DND-41 (cell line): ENCODE measurements around the gene TRAF3IP1.

Experiments
- ATAC-seq: fragments of 200-7000 bp; cut with Tn5 transposase; 3 replicates; pipeline ENCODE4 v1.9.1; 2021; ENCODE audit warnings: low read depth; ENCODE audit not compliant: insufficient read depth
- DNase-seq: peaks from one replicate; pipeline ENCODE4 v3.0.0-alpha.2; 2020
- H2AFZ ChIP-seq: 2 replicates; pipeline ENCODE4 v1.6.0; 2012; ENCODE audit warnings: low read depth, low read length
- H3K27ac ChIP-seq: 2 replicates; pipeline ENCODE4 v1.5.1; 2012; ENCODE audit warnings: low read length, inconsistent platforms
- H3K27me3 ChIP-seq: fragments of 200-600 bp; sonication (generic); 2 replicates; pipeline ENCODE4 v1.6.0; 2012; ENCODE audit warnings: low read length, mild to moderate bottlenecking, inconsistent platforms; ENCODE audit not compliant: insufficient read depth, poor library complexity
- H3K36me3 ChIP-seq: 2 replicates; pipeline ENCODE4 v1.5.1; 2012; ENCODE audit warnings: low read length, inconsistent platforms; ENCODE audit not compliant: insufficient read depth
- H3K4me1 ChIP-seq: 2 replicates; pipeline ENCODE4 v1.5.1; 2012; ENCODE audit warnings: mild to moderate bottlenecking, low read length; ENCODE audit not compliant: insufficient read depth
- H3K4me2 ChIP-seq: 2 replicates; pipeline ENCODE4 v1.6.0; 2012; ENCODE audit warnings: mild to moderate bottlenecking, moderate library complexity, low read length, inconsistent platforms; ENCODE audit not compliant: insufficient read depth
- H3K4me3 ChIP-seq, 2 experiments: fragments of 200-600 bp in 1 of 2; shearing (Covaris generic) in 1 of 2; 2 replicates each; pipeline ENCODE4 v1.5.1; 2012 to 2016; ENCODE audit warnings: inconsistent platforms in 2 of 2, low read length in 2 of 2, mild to moderate bottlenecking in 2 of 2, low read depth in 1 of 2, moderate library complexity in 1 of 2
- H3K79me2 ChIP-seq: 2 replicates; pipeline ENCODE4 v1.6.0; 2012; ENCODE audit warnings: low read length, inconsistent platforms; ENCODE audit not compliant: insufficient read depth
- H3K9ac ChIP-seq: 2 replicates; pipeline ENCODE4 v1.6.0; 2012; ENCODE audit warnings: low read depth, mild to moderate bottlenecking, inconsistent platforms, low read length, moderate library complexity
- H3K9me3 ChIP-seq: 2 replicates; pipeline ENCODE4 v1.5.1; 2012; ENCODE audit warnings: low read length, moderate library complexity, mild to moderate bottlenecking, inconsistent platforms; ENCODE audit not compliant: insufficient read depth, severe bottlenecking
- H4K20me1 ChIP-seq: 2 replicates; pipeline ENCODE4 v1.6.0; 2012; ENCODE audit warnings: low read length; ENCODE audit not compliant: insufficient read depth
- CTCF ChIP-seq: IDR thresholded peaks from 2 replicates; pipeline ENCODE4 v1.5.1; 2012; ENCODE audit warnings: borderline replicate concordance, low read length, moderate library complexity, mild to moderate bottlenecking; ENCODE audit not compliant: poor library complexity, severe bottlenecking; ENCODE audit errors: extremely low read depth
- EZH2 ChIP-seq: IDR thresholded peaks from 3 replicates; pipeline ENCODE4 v1.6.1; 2012; ENCODE audit warnings: borderline replicate concordance, low read depth, mild to moderate bottlenecking, moderate library complexity, low read length, inconsistent platforms; ENCODE audit not compliant: severe bottlenecking

TRAF3IP1 gene

GRCh38 chr2:238289574-238289973 is 30.7 kb upstream of the TRAF3IP1 start:
- peak overlapping the region; percentile 90 for H2AFZ ChIP-seq
- peak overlapping the region; percentile 91 for H3K9ac ChIP-seq
- peak overlapping the region; percentile 82 for H3K27ac ChIP-seq
- peaks cover 38% of the 10 kb centered on the region for H3K79me2 ChIP-seq
- H4K20me1 ChIP-seq = peaks cover 35% of the 10 kb centered on the region; the same call in 1 of the 2 replicates
- no peak for TF ChIP-seq EZH2
- no peak for TF ChIP-seq CTCF
- no peaks in the 10 kb centered on the region for H3K27me3 ChIP-seq
- H3K9me3 ChIP-seq = no peaks in the 10 kb centered on the region
- peak overlapping the region; percentile 46 to 98; a peak in 3 of 4 replicates for H3K4me3 ChIP-seq
- H3K4me1 ChIP-seq = peaks cover 37% of the 10 kb centered on the region
- ATAC-seq = no peak
- no peaks in the 10 kb centered on the region; the same call in 1 of the 2 replicates for H3K36me3 ChIP-seq
- DNase-seq = no peak
- H3K4me2 ChIP-seq = peak overlapping the region; percentile 94

- Histone ChIP-seq H4K20me1 (peaks cover 31% of the 10 kb centered on the region; the same call in 1 of the 2 replicates), H3K36me3 (no peaks in the 10 kb centered on the region; the same call in 1 of the 2 replicates), H3K4me3 (peak overlapping the region in 1 of 2 experiments; percentile 98; a peak in 2 of 4 replicates), H3K27ac (no peak overlapping the region), H3K9ac (peak overlapping the region; percentile 91), H3K27me3 (no peaks in the 10 kb centered on the region), H3K4me2 (peak overlapping the region; percentile 94), H2AFZ (peak overlapping the region; percentile 90; the same call in 1 of the 2 replicates), H3K4me1 (peaks cover 37% of the 10 kb centered on the region), H3K9me3 (no peaks in the 10 kb centered on the region), H3K79me2 (peaks cover 33% of the 10 kb centered on the region)
- DNase-seq (peak; percentile 19), ATAC-seq (no peak)
- no peak for TF ChIP-seq EZH2
- TF ChIP-seq CTCF = no peak
Measured at GRCh38 chr2:238290091-238290509, 30.2 kb upstream of the TRAF3IP1 start.

- no peak for TF ChIP-seq CTCF
- TF ChIP-seq EZH2 = no peak
- no peak for ATAC-seq
- no peaks in the 10 kb centered on the region for H3K27me3 ChIP-seq
- H3K9ac ChIP-seq = no peak overlapping the region
- peaks cover 33% of the 10 kb centered on the region for H3K4me1 ChIP-seq
- no peaks in the 10 kb centered on the region for H3K9me3 ChIP-seq
- no peak overlapping the region for H3K27ac ChIP-seq
- H3K36me3 ChIP-seq = no peaks in the 10 kb centered on the region; the same call in 1 of the 2 replicates
- no peak overlapping the region for H3K4me2 ChIP-seq
- H2AFZ ChIP-seq = no peak overlapping the region
- DNase-seq = no peak
- H3K79me2 ChIP-seq = peaks cover 24% of the 10 kb centered on the region
- no peak overlapping the region for H3K4me3 ChIP-seq
- H4K20me1 ChIP-seq = peaks cover 25% of the 10 kb centered on the region; the same call in 1 of the 2 replicates
Measured at GRCh38 chr2:238290715-238291549, 29.4 kb upstream of the TRAF3IP1 start.
